Gastroesophageal sphincter (tissue), 3 donors: ENCODE measurements around the gene UBE2Q1.

Source experiments
- EP300 ChIP-seq: sonication (generic); formaldehyde crosslinking; IDR thresholded peaks from one replicate; pipeline ENCODE4 v1.6.1; 2017; ENCODE audit warnings: antibody characterized with exemption, mild to moderate bottlenecking
- TF ChIP-seq, protein P1 (sequence below), 4 experiments: fragments of 200-600 bp in 2 of 4; fragments of 450-650 bp in 2 of 4; sonication (generic) in 1 of 4; IDR thresholded peaks; one replicate each; pipeline ENCODE4 v1.5.1; 2017 to 2019; ENCODE audit warnings: antibody characterized with exemption in 4 of 4, mild to moderate bottlenecking in 2 of 4, moderate library complexity in 2 of 4

- TF ChIP-seq, protein P1, sequence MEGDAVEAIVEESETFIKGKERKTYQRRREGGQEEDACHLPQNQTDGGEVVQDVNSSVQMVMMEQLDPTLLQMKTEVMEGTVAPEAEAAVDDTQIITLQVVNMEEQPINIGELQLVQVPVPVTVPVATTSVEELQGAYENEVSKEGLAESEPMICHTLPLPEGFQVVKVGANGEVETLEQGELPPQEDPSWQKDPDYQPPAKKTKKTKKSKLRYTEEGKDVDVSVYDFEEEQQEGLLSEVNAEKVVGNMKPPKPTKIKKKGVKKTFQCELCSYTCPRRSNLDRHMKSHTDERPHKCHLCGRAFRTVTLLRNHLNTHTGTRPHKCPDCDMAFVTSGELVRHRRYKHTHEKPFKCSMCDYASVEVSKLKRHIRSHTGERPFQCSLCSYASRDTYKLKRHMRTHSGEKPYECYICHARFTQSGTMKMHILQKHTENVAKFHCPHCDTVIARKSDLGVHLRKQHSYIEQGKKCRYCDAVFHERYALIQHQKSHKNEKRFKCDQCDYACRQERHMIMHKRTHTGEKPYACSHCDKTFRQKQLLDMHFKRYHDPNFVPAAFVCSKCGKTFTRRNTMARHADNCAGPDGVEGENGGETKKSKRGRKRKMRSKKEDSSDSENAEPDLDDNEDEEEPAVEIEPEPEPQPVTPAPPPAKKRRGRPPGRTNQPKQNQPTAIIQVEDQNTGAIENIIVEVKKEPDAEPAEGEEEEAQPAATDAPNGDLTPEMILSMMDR (IDR thresholded peaks at IDR 0.05), result no peak
- no peak for TF ChIP-seq EP300
These were observed 16.9 kb upstream of the UBE2Q1 start for GRCh38 chr1:154575147-154575927.
